Endothelial cell of umbilical vein (primary cell): ENCODE data around the gene FLRT2. TPM values are rescaled to one million over a fixed set of nuclear protein-coding genes. Genes with fewer than 3 reads are reported as not detected.

Source experiments
- BruUV-seq: library from RNA; stranded (reverse); fragments of 400-500 nt; replicated peaks from 2 replicates; lab custom pipeline; 2021; lab: Mats Ljungman, UMichigan
- CTCF ChIA-PET: fragments of 300-600, 350-600 bp; sonication (Branson Sonifier 250); formaldehyde crosslinking; loops from one replicate; lab custom pipeline; 2021; ENCODE audit warnings: antibody characterized with exemption, inconsistent platforms; lab: Charles Lee
- POLR2A ChIA-PET: fragments of 300-600, 350-600 bp; sonication (Branson Sonifier 250); formaldehyde crosslinking; loops from one replicate; lab custom pipeline; 2021; ENCODE audit warnings: antibody characterized with exemption, inconsistent platforms; lab: Charles Lee
- DNase-seq: peaks from one replicate; pipeline ENCODE4 v3.0.0-alpha.2; 2011; ENCODE audit warnings: low read depth, low spot score
- FAIRE-seq: peaks from 2 replicates; lab custom pipeline; 2011; peaks lifted over from hg19 to GRCh38; lab: Jason Lieb, UNC
- H2AFZ ChIP-seq: 2 replicates; pipeline ENCODE4 v1.6.0; 2012; ENCODE audit warnings: low read depth, low read length, control low read depth, inconsistent platforms
- H3K27ac ChIP-seq: 2 replicates; pipeline ENCODE4 v1.5.1; 2011; ENCODE audit warnings: low read depth, mild to moderate bottlenecking, control low read depth, low read length, moderate library complexity; ENCODE audit not compliant: insufficient read depth
- H3K27me3 ChIP-seq, 2 experiments: 2 replicates each; pipeline versions ENCODE4 v1.6.0 to v1.6.1; 2011; ENCODE audit warnings: low read length in 2 of 2, mixed read lengths in 1 of 2; ENCODE audit not compliant: control insufficient read depth in 2 of 2, insufficient read depth in 2 of 2
- H3K36me3 ChIP-seq, 2 experiments: 2 replicates in 1 of 2; 3 replicates in 1 of 2; pipeline ENCODE4 v1.5.1; 2011; ENCODE audit warnings: low read length in 2 of 2, mild to moderate bottlenecking in 1 of 2, moderate library complexity in 1 of 2; ENCODE audit not compliant: control insufficient read depth in 2 of 2, insufficient read depth in 2 of 2; ENCODE audit errors: extremely low read depth in 1 of 2
- H3K4me1 ChIP-seq: 3 replicates; pipeline ENCODE4 v1.5.1; 2011; ENCODE audit warnings: mild to moderate bottlenecking, low read length; ENCODE audit not compliant: control insufficient read depth, insufficient read depth; ENCODE audit errors: extremely low read depth
- H3K4me2 ChIP-seq: 2 replicates; pipeline ENCODE4 v1.6.1; 2011; ENCODE audit warnings: low read length, control low read depth, mixed read lengths; ENCODE audit not compliant: insufficient read depth
- H3K4me3 ChIP-seq, 3 experiments: fragments of 200-600 bp in 1 of 3; sonication (generic), shearing (Covaris generic) in 1 of 3; replicated peaks in 1 of 3; 2 replicates each; pipeline ENCODE4 v1.5.1; 2011 to 2016; ENCODE audit warnings: control low read depth in 3 of 3, low read length in 3 of 3, mild to moderate bottlenecking in 2 of 3, inconsistent platforms in 1 of 3, low read depth in 1 of 3, moderate library complexity in 1 of 3; ENCODE audit not compliant: insufficient read depth in 1 of 3
- H3K79me2 ChIP-seq: 2 replicates; pipeline ENCODE4 v1.6.0; 2012; ENCODE audit warnings: low read length, inconsistent platforms; ENCODE audit not compliant: control insufficient read depth, insufficient read depth
- H3K9ac ChIP-seq: replicated peaks from 2 replicates; pipeline ENCODE3; 2011; ENCODE audit warnings: low read length, control low read depth; ENCODE audit not compliant: insufficient read depth; ENCODE audit errors: extremely low read depth
- H3K9me1 ChIP-seq: replicated peaks from 3 replicates; pipeline ENCODE4 v1.6.0; 2011; ENCODE audit warnings: mild to moderate bottlenecking, low read length; ENCODE audit not compliant: control insufficient read depth, insufficient read depth; ENCODE audit errors: extremely low read depth
- H3K9me3 ChIP-seq: replicated peaks from 2 replicates; pipeline ENCODE4 v1.5.1; 2012; ENCODE audit warnings: low read length, inconsistent platforms; ENCODE audit not compliant: control insufficient read depth, insufficient read depth
- H4K20me1 ChIP-seq: replicated peaks from 2 replicates; pipeline ENCODE3; 2011; ENCODE audit warnings: mild to moderate bottlenecking, low read length; ENCODE audit not compliant: control insufficient read depth, insufficient read depth; ENCODE audit errors: extremely low read depth
- CTCF ChIP-seq, 2 donors: IDR thresholded peaks; 1 replicate in 1 of 2; 2 replicates in 1 of 2; pipeline ENCODE4 v1.5.1; 2011; ENCODE audit warnings: low read length in 2 of 2, mild to moderate bottlenecking in 2 of 2, moderate library complexity in 2 of 2, control low read depth in 1 of 2, inconsistent platforms in 1 of 2, low read depth in 1 of 2; ENCODE audit not compliant: insufficient read depth in 1 of 2; ENCODE audit errors: extremely low read depth in 1 of 2
- EZH2 ChIP-seq: IDR thresholded peaks from 2 replicates; pipeline ENCODE4 v1.6.1; 2012; ENCODE audit warnings: borderline replicate concordance, low read depth, mild to moderate bottlenecking, moderate library complexity, low read length, inconsistent platforms; ENCODE audit not compliant: severe bottlenecking
- FOS ChIP-seq: IDR thresholded peaks from 2 replicates; pipeline ENCODE4 v1.6.1; 2011; ENCODE audit warnings: mild to moderate bottlenecking, low read length, moderate library complexity, borderline replicate concordance; ENCODE audit not compliant: insufficient read depth
- GATA2 ChIP-seq: IDR thresholded peaks from 2 replicates; pipeline ENCODE4 v1.7.0; 2011; ENCODE audit warnings: low read depth, mild to moderate bottlenecking, moderate library complexity, mixed read lengths, low read length; ENCODE audit not compliant: insufficient read length, insufficient read depth
- JUN ChIP-seq: IDR thresholded peaks from 2 replicates; pipeline ENCODE4 v1.6.1; 2011; ENCODE audit warnings: borderline replicate concordance, low read depth; ENCODE audit not compliant: insufficient read length, insufficient read depth
- MAX ChIP-seq: IDR thresholded peaks from 2 replicates; pipeline ENCODE4 v1.6.1; 2011; ENCODE audit not compliant: insufficient read depth, insufficient read length
- MYC ChIP-seq: IDR thresholded peaks from one replicate; pipeline ENCODE4 v1.6.1; 2011; ENCODE audit warnings: mild to moderate bottlenecking, low read depth, low read length
- POLR2A ChIP-seq: IDR thresholded peaks from 2 replicates; pipeline ENCODE4 v1.6.1; 2012; ENCODE audit warnings: low read depth, mild to moderate bottlenecking, control low read depth, low read length
- POLR2AphosphoS5 ChIP-seq: IDR thresholded peaks from 2 replicates; pipeline ENCODE4 v1.6.1; 2012; ENCODE audit warnings: low read depth, mild to moderate bottlenecking, control low read depth, low read length, moderate library complexity; ENCODE audit not compliant: insufficient read depth
- dilution Hi-C: fragments of 300-500 bp; cut with MboI; formaldehyde crosslinking; loops from one replicate; pipeline ENCODE4 v1.15.0; 2019; ENCODE audit warnings: low sequenced_read_pairs; ENCODE audit not compliant: extremely low pct_ligation_motif_present
- intact Hi-C: fragments of 100-400 bp; cut with micrococcal nuclease; formaldehyde crosslinking; loops from one replicate; pipeline ENCODE4 v1.10.0; 2022
- polyA plus RNA-seq, 4 experiments: library from polyadenylated mRNA; depleted of rRNA in 3 of 4; stranded (reverse) in 3 of 4; unstranded in 1 of 4; fragments of >200 nt; gene quantifications; 2 replicates each; pipeline versions ENCODE4 v1.2.1 to v1.2.3, GENCODE V29; 2011 to 2012; ENCODE audit warnings: missing spikeins in 1 of 4
- total RNA-seq: library from RNA; stranded (reverse); gene quantifications from 2 replicates; pipeline ENCODE4 v1.2.3, GENCODE V29; 2021

FLRT2 gene
- total and polyA plus RNA-seq, 2 donors (not counting 3 experiments of a cell fraction or from before 2014, with no cell fraction given), result 202 to 229 TPM

- Histone ChIP-seq H3K4me2 (no peak overlapping the region), H3K9ac (no peak overlapping the region), H3K9me3 (no peaks in the 10 kb centered on the region), H3K36me3 (peaks cover 0 to 12% of the 10 kb centered on the region in 2 experiments), H3K4me3 (no peak overlapping the region), H3K9me1 (no peaks in the 10 kb centered on the region), H3K27ac (no peak overlapping the region), H4K20me1 (no peaks in the 10 kb centered on the region), H3K4me1 (peaks cover 32% of the 10 kb centered on the region), H3K79me2 (no peaks in the 10 kb centered on the region), H3K27me3 (no peaks in the 10 kb centered on the region), H2AFZ (no peak overlapping the region)
- ChIA-PET POLR2A (no interaction called here), CTCF (no interaction called here)
- intact Hi-C loops, result no loop called here
- no peak for TF ChIP-seq EZH2
- TF ChIP-seq POLR2AphosphoS5, result no peak
- no peak for TF ChIP-seq MAX
- TF ChIP-seq JUN, result no peak
- no peak for TF ChIP-seq MYC
- no peak for TF ChIP-seq POLR2A
- TF ChIP-seq GATA2, result no peak
- no peak for TF ChIP-seq CTCF (IDR thresholded peaks at IDR 0.05; ENCODE audit: extremely low read depth in 1 of 2, insufficient read depth in 1 of 2, low read depth in 1 of 2, low read length in 2 of 2)
- no peak for TF ChIP-seq FOS
- no TSS peak for BruUV-seq
- DNase-seq (no peak), FAIRE-seq (no peak)
- dilution Hi-C loops, result no loop called here
These were observed 48.4 kb downstream of the FLRT2 start for GRCh38 chr14:85578357-85578756.
